ENCODE results near the gene NELFB. TPM values are rescaled to one million over a fixed set of nuclear protein-coding genes. Genes with fewer than 3 reads are reported as not detected.

NELFB gene
- total RNA-seq, 4 donors from 2014 or later = 29.8 to 39.1 (median 32.4) TPM

- H3K36me3 ChIP-seq = no peaks in the 10 kb centered on the region
- no peak for TF ChIP-seq POLR2A (IDR thresholded peaks at IDR 0.05)
- TF ChIP-seq, protein P1, sequence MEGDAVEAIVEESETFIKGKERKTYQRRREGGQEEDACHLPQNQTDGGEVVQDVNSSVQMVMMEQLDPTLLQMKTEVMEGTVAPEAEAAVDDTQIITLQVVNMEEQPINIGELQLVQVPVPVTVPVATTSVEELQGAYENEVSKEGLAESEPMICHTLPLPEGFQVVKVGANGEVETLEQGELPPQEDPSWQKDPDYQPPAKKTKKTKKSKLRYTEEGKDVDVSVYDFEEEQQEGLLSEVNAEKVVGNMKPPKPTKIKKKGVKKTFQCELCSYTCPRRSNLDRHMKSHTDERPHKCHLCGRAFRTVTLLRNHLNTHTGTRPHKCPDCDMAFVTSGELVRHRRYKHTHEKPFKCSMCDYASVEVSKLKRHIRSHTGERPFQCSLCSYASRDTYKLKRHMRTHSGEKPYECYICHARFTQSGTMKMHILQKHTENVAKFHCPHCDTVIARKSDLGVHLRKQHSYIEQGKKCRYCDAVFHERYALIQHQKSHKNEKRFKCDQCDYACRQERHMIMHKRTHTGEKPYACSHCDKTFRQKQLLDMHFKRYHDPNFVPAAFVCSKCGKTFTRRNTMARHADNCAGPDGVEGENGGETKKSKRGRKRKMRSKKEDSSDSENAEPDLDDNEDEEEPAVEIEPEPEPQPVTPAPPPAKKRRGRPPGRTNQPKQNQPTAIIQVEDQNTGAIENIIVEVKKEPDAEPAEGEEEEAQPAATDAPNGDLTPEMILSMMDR (IDR thresholded peaks at IDR 0.05) = no peak
- intact Hi-C loops (cut with DNase I) = loop anchor here (5.0 kb wide), 1 partner anchor 115 kb away; no protein-coding TSS in a partner anchor
- WGBS, 2 donors = 70 to 76% methylated on average over 9 to 24 of the region's 24 CpGs
- no peak for DNase-seq
- H3K27me3 ChIP-seq = no peaks in the 10 kb centered on the region
- no peak overlapping the region for H3K4me3 ChIP-seq (replicated peaks in 1 of 3)
- no peaks in the 10 kb centered on the region for H3K9me3 ChIP-seq
- peaks cover 20 to 26% of the 10 kb centered on the region in 2 donors for H3K4me1 ChIP-seq
- no peak overlapping the region for H3K27ac ChIP-seq
Observed at GRCh38 chr9:137232510-137232909, 22.6 kb upstream of the NELFB start.

- Histone ChIP-seq H3K36me3 (no peaks in the 10 kb centered on the region), H3K27me3 (no peaks in the 10 kb centered on the region), H3K9me3 (no peaks in the 10 kb centered on the region), H3K4me3 (replicated peaks in 1 of 3) (no peak overlapping the region), H3K27ac (no peak overlapping the region), H3K4me1 (peaks cover 14 to 27% of the 10 kb centered on the region in 2 donors)
- whole genome bisulfite sequencing, 2 donors = 66 to 77% methylated on average over 12 to 25 of the region's 40 CpGs
- intact Hi-C loops (cut with DNase I) = loop anchor here (5.0 kb wide), 1 partner anchor 116 kb away; no protein-coding TSS in a partner anchor
- TF ChIP-seq, protein P1 (IDR thresholded peaks at IDR 0.05) = no peak
- TF ChIP-seq POLR2A (IDR thresholded peaks at IDR 0.05) = no peak
- DNase-seq = no peak
Observed at GRCh38 chr9:137233143-137233980, 21.8 kb upstream of the NELFB start.

- H3K9me3 ChIP-seq = no peaks in the 10 kb centered on the region
- intact Hi-C loops (cut with DNase I) = loop anchor here (5.0 kb wide), 1 partner anchor 117 kb away; no protein-coding TSS in a partner anchor
- no peaks in the 10 kb centered on the region for H3K27me3 ChIP-seq
- peaks cover 14 to 35% of the 10 kb centered on the region in 2 donors for H3K4me1 ChIP-seq
- H3K27ac ChIP-seq = no peak overlapping the region
- TF ChIP-seq, protein P1 (IDR thresholded peaks at IDR 0.05) = no peak
- no peak for TF ChIP-seq POLR2A (IDR thresholded peaks at IDR 0.05)
- DNase-seq = no peak
- no peaks in the 10 kb centered on the region for H3K36me3 ChIP-seq
- H3K4me3 ChIP-seq (replicated peaks in 1 of 3) = no peak overlapping the region
- 50 to 76% methylated on average over 2 of the region's 40 CpGs for WGBS, 2 donors
Observed at GRCh38 chr9:137234055-137234697, 21.0 kb upstream of the NELFB start.

GRCh38 chr9:137234758-137235423 lies 20.2 kb upstream of the NELFB start:
- H3K27ac ChIP-seq = no peak overlapping the region
- 86% methylated on average over 16 to 17 of the region's 18 CpGs for whole genome bisulfite sequencing, 2 donors
- H3K9me3 ChIP-seq = no peaks in the 10 kb centered on the region
- no peaks in the 10 kb centered on the region for H3K36me3 ChIP-seq
- intact Hi-C loops (cut with DNase I) = loop anchor here (5.0 kb wide), 1 partner anchor 118 kb away; no protein-coding TSS in a partner anchor
- no peak for TF ChIP-seq POLR2A (IDR thresholded peaks at IDR 0.05)
- TF ChIP-seq, protein P1 (IDR thresholded peaks at IDR 0.05) = no peak
- DNase-seq = no peak
- H3K27me3 ChIP-seq = no peaks in the 10 kb centered on the region
- H3K4me3 ChIP-seq (replicated peaks in 1 of 3) = no peak overlapping the region
- peaks cover 14 to 42% of the 10 kb centered on the region in 2 donors for H3K4me1 ChIP-seq

Data from thyroid gland (tissue), 4 donors.